Omental fat pad (tissue), 4 donors: ENCODE data around the gene B3GALT5. TPM values are rescaled to one million over a fixed set of nuclear protein-coding genes. Genes with fewer than 3 reads are reported as not detected.

Experiments
- ATAC-seq: fragments of 150-250 bp; one replicate; pipeline ENCODE4 v1.9.1; 2016; ENCODE audit warnings: mild to moderate bottlenecking, moderate library complexity; ENCODE audit not compliant: low FRiP score
- DNase-seq: peaks from one replicate; pipeline ENCODE4 v3.0.0-alpha.2; 2019; ENCODE audit warnings: low spot score
- total RNA-seq, 4 donors: library from RNA; depleted of rRNA; stranded (reverse); fragments of >200 nt; gene quantifications; one replicate each; pipeline ENCODE4 v1.1.0, GENCODE V29; 2016
- TF ChIP-seq, protein P1 (sequence below), 3 donors: fragments of 450-650 bp; IDR thresholded peaks; one replicate each; pipeline ENCODE4 v1.5.1; 2016 to 2017; ENCODE audit warnings: antibody characterized with exemption in 3 of 3, mild to moderate bottlenecking in 3 of 3, moderate library complexity in 2 of 3

B3GALT5 gene
- total RNA-seq, 4 donors from 2014 or later = not detected

DNA sequence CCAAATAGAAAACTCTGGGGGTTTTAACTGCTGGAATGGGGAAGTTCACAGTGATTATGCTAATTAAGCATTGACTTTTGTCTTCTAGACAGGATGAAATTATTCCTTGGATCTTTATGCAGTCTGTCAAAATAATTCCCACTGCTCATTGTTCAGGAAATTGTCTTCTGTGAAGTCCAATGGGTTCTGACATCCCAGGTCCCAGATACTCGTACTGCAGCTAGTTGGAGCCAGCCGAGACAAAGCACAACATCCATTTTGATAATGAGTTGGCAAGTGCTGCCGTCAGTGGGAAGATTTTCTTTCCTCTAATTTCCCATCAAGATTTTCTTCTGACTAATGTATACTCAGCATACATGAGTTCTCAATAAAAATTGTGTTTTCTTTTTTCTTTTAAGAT lies 17.3 kb upstream of the B3GALT5 start:
- no peak for DNase-seq
- TF ChIP-seq, protein P1, sequence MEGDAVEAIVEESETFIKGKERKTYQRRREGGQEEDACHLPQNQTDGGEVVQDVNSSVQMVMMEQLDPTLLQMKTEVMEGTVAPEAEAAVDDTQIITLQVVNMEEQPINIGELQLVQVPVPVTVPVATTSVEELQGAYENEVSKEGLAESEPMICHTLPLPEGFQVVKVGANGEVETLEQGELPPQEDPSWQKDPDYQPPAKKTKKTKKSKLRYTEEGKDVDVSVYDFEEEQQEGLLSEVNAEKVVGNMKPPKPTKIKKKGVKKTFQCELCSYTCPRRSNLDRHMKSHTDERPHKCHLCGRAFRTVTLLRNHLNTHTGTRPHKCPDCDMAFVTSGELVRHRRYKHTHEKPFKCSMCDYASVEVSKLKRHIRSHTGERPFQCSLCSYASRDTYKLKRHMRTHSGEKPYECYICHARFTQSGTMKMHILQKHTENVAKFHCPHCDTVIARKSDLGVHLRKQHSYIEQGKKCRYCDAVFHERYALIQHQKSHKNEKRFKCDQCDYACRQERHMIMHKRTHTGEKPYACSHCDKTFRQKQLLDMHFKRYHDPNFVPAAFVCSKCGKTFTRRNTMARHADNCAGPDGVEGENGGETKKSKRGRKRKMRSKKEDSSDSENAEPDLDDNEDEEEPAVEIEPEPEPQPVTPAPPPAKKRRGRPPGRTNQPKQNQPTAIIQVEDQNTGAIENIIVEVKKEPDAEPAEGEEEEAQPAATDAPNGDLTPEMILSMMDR (IDR thresholded peaks at IDR 0.05) = no peak
- ATAC-seq = no peak

DNA sequence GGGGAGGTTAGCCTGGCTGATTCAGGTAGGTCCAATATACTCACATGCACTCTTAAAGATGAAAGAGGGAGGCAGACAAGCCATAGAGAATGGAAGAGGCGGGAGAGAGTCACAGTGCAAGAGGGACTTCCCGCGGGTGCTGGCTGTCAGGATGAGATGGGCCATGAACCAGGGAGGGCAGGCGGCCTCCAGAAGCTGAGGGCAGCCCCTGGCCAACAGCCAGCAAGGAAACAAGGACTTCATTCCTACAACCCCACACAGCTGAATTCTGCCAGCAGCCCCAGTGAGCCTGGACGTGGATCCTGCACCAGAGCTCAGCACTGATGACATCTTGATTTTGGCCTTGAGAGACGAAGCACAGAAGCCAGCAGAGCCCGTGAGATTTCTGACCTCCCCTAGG lies 15.1 kb upstream of the B3GALT5 start:
- no peak for DNase-seq
- TF ChIP-seq, protein P1 (IDR thresholded peaks at IDR 0.05) = no peak

DNA sequence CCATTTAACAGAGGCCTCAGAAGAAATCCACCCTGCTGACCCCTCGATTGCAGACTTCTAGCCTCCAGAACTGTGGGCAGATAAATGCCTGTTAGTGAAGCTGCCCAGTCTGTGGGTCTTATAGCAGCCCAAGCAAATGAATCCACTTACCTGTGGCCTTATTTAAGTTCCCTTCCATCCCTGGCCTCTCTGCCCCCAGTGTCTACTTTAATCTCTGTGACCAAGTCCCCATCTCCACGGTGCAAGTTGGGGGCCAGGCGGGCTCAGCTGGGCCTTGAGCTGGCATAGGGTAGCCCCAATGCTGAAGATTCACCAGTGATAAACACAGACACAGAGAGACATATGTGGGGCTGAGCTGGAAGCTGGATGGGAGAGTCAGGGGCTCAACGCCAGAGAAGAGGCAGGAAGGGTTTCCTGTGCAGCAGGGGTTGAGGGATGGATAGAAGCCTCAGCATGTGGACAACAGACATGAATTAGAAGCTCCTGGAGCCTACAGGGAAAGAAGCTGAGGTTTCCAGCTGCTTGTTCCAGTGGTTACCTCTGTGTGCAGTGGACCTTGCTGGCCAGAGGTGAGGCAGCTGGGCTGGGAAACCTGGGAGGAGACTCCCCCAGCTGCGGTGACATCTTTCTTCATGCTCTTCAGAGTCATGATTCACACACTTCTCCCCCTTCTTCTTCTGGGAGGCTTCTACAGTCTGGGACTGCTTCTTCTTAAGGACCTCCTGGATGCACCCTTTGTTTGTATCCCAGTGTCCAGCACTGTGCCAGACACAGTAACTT lies 13.4 kb upstream of the B3GALT5 start:
- TF ChIP-seq, protein P1 (IDR thresholded peaks at IDR 0.05) = no peak
- DNase-seq (no peak), ATAC-seq (no peak)

More for the DNA sequence above, 15.1 kb upstream of the B3GALT5 start:
- ATAC-seq = no peak

DNA sequence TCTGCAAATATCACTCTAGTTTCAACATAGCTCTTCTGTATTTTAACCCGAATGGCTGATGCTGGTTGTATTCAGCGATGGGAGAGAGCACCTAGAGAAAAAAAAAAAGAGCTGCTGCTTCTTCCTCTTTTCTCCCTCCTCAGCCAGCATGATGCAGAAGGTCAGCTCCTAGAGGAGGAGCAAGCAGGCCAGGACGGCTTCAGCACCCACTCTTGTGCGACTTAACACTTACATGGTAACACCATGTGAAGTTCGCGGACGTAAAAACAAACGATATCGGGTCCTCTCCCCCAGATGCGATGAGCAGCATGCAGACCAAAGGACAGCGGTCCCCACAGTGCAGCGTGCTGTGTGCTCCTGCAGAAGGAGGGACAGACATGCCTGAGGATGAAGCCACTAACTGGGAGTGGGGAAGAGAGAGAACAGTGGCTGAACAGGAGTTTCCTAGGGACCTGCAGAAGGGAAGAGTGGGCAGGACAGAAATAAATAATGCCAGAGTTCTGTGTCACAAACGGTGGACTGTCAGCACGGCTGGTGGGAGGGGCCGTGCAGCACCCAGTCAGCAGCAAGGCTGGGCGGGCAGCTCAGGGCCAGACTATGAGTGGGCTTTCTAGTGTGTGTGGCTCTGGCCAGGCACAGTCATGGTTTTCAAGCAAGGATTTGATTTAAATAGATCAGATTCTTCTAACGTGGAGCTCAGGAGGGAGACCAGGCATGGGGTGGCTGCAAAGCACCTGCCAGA lies 11.4 kb upstream of the B3GALT5 start:
- ATAC-seq (no peak), DNase-seq (no peak)
- TF ChIP-seq, protein P1 (IDR thresholded peaks at IDR 0.05) = no peak

DNA sequence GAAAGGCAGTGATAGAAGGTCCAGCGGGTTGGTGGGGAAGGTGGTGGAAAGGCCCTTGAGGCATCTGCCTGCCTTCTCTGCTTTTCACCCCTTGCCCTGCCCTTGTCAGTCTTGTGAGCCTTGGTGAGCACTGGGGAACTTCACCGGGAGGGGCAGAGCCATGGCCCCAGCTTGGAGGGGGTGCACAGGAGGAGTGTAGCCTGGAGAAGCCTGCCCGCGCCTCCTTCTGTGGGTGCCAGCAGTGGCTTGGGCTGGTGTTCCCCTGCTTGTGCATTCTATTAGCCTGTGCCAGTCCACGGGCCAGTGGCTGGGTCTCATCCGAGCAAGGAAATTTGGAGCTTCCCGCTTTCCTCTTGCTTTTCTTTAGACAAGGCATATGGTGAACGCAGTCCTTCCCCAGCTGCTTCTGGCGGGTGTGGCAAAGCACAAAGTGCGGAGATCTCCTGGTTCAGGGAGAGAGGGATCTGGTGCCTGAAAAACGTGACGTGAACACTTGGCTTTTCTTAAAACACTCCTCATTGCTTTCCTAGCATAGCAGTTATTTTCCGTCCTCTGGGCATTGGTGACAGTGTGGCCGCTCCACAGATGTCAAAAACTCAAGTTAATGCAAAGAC lies 10.6 kb upstream of the B3GALT5 start:
- ATAC-seq = no peak
- no peak for DNase-seq
- TF ChIP-seq, protein P1 (IDR thresholded peaks at IDR 0.05) = no peak

DNA sequence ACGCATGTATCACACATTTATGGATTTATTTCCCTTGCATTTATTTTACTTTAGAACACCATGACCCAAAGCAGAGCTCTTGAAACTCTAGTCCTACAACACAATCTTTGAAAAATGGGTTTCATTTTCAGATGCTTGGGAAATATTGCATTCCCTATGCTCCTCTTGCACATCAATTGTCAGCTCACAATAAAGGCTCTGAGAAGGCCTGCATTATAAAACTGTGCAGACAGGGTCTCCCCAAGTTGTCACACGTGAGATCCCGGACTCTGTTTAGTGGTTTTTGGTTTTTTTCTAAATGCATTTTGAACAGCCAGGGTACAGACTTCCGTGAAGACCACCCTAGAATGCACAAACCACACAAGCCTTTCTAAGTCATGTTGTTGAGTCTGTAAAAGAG lies 9.9 kb upstream of the B3GALT5 start:
- DNase-seq (no peak), ATAC-seq (no peak)
- TF ChIP-seq, protein P1 (IDR thresholded peaks at IDR 0.05) = no peak
